ENCODE results near the gene KRTAP5-9. TPM values are rescaled to one million over a fixed set of nuclear protein-coding genes. Genes with fewer than 3 reads are reported as not detected.

Gene KRTAP5-9
- total RNA-seq, 1 donor from 2014 or later: not detected

- peaks cover 11% of the 10 kb centered on the region for H3K4me1 Mint-ChIP-seq (ENCODE audit: unreplicated experiment)
- H3K9me3 Mint-ChIP-seq (ENCODE audit: unreplicated experiment): peaks cover 6% of the 10 kb centered on the region
- peaks cover 45% of the 10 kb centered on the region for H3K36me3 Mint-ChIP-seq (ENCODE audit: unreplicated experiment)
- H3K27ac Mint-ChIP-seq (ENCODE audit: unreplicated experiment): no peak overlapping the region
- no peak for TF ChIP-seq CTCF (IDR thresholded peaks at IDR 0.05)
- no peak for DNase-seq (ENCODE audit: extremely low spot score, unreplicated experiment)
- no peak overlapping the region for H3K4me3 Mint-ChIP-seq (ENCODE audit: unreplicated experiment)
- H3K27me3 Mint-ChIP-seq (ENCODE audit: unreplicated experiment): no peaks in the 10 kb centered on the region
These were observed 46.2 kb upstream of the KRTAP5-9 start for GRCh38 chr11:71502026-71502425.

- peaks cover 11% of the 10 kb centered on the region for H3K4me1 Mint-ChIP-seq (ENCODE audit: unreplicated experiment)
- H3K27ac Mint-ChIP-seq (ENCODE audit: unreplicated experiment): no peak overlapping the region
- TF ChIP-seq CTCF (IDR thresholded peaks at IDR 0.05): no peak
- H3K27me3 Mint-ChIP-seq (ENCODE audit: unreplicated experiment): no peaks in the 10 kb centered on the region
- H3K36me3 Mint-ChIP-seq (ENCODE audit: unreplicated experiment): peaks cover 36% of the 10 kb centered on the region
- H3K4me3 Mint-ChIP-seq (ENCODE audit: unreplicated experiment): no peak overlapping the region
- DNase-seq (ENCODE audit: extremely low spot score, unreplicated experiment): peak; percentile 75
- H3K9me3 Mint-ChIP-seq (ENCODE audit: unreplicated experiment): peaks cover 9% of the 10 kb centered on the region
These were observed 45.3 kb upstream of the KRTAP5-9 start for GRCh38 chr11:71502871-71503435.

GRCh38 chr11:71504531-71504930, 43.7 kb upstream of the KRTAP5-9 start:
- Mint-ChIP-seq H3K9me3 (ENCODE audit: unreplicated experiment) (peaks cover 25% of the 10 kb centered on the region), H3K4me3 (ENCODE audit: unreplicated experiment) (no peak overlapping the region), H3K27ac (ENCODE audit: unreplicated experiment) (no peak overlapping the region), H3K36me3 (ENCODE audit: unreplicated experiment) (peaks cover 22% of the 10 kb centered on the region), H3K4me1 (ENCODE audit: unreplicated experiment) (peaks cover 11% of the 10 kb centered on the region), H3K27me3 (ENCODE audit: unreplicated experiment) (no peaks in the 10 kb centered on the region)
- TF ChIP-seq CTCF (IDR thresholded peaks at IDR 0.05): no peak
- no peak for DNase-seq (ENCODE audit: extremely low spot score, unreplicated experiment)

GRCh38 chr11:71505001-71505400, 43.2 kb upstream of the KRTAP5-9 start:
- Mint-ChIP-seq H3K4me1 (ENCODE audit: unreplicated experiment) (peaks cover 11% of the 10 kb centered on the region), H3K4me3 (ENCODE audit: unreplicated experiment) (no peak overlapping the region), H3K36me3 (ENCODE audit: unreplicated experiment) (peaks cover 22% of the 10 kb centered on the region), H3K9me3 (ENCODE audit: unreplicated experiment) (peaks cover 29% of the 10 kb centered on the region), H3K27ac (ENCODE audit: unreplicated experiment) (no peak overlapping the region), H3K27me3 (ENCODE audit: unreplicated experiment) (no peaks in the 10 kb centered on the region)
- no peak for TF ChIP-seq CTCF (IDR thresholded peaks at IDR 0.05)
- DNase-seq (ENCODE audit: extremely low spot score, unreplicated experiment): no peak

GRCh38 chr11:71505781-71506180, 42.4 kb upstream of the KRTAP5-9 start:
- Mint-ChIP-seq H3K36me3 (ENCODE audit: unreplicated experiment) (peaks cover 14% of the 10 kb centered on the region), H3K4me1 (ENCODE audit: unreplicated experiment) (peaks cover 3% of the 10 kb centered on the region), H3K4me3 (ENCODE audit: unreplicated experiment) (no peak overlapping the region), H3K9me3 (ENCODE audit: unreplicated experiment) (peaks cover 37% of the 10 kb centered on the region), H3K27ac (ENCODE audit: unreplicated experiment) (no peak overlapping the region), H3K27me3 (ENCODE audit: unreplicated experiment) (no peaks in the 10 kb centered on the region)
- no peak for TF ChIP-seq CTCF (IDR thresholded peaks at IDR 0.05)
- DNase-seq (ENCODE audit: extremely low spot score, unreplicated experiment): peak; percentile 69
